Effector CD8-positive, alpha-beta T cell (primary cell): Measurements from ENCODE around the gene C1QTNF5.

Source experiments
- DNase-seq: peaks from one replicate; lab custom pipeline; 2025; lab: John Stamatoyannopoulos, UW

The C1QTNF5 gene

DNA sequence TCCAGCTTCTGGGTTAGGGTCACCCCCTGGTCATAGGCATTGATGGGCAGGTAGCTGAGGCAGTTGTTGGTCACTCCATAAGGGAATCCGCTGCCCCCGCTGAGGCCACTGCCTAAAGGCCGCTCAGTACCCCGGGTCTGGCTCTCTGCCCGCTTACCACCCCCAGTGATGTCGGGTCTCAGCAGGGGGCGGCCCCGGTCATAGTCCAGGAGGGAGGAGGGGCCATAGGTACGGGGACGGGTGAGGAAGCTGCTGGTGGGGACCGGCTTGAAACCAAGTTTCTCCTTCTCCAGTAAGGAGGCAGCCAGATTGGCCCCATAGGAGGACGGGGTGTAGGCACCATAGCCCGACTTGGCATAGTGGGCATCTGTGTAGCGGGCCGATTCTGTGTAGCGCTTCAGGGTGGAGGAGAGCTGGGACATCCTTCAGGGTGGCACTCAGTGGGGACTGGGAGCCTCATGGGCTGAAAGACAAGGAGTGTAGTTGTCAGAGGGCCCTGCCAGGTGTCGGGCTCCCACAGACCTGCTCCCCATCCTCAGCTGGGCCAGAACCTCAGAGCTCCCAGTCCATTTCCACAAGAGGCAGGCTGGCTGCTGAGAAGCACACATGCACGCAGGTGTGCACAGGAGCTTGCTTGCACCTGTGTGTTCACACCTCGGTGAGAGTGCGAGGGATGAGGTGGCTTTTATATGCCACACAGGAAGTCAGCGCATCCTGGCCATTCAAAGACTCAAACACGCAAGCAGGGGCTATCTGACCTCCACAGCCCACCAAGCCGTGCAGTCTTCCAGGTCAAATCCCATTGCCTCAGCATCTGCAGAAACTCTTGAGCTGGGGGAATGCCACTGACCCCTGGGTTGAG, 32.6 kb upstream of the C1QTNF5 start:
- no peak for DNase-seq

GRCh38 chr11:119372260-119373058, 31.8 kb upstream of the C1QTNF5 start:
- no peak for DNase-seq

DNA sequence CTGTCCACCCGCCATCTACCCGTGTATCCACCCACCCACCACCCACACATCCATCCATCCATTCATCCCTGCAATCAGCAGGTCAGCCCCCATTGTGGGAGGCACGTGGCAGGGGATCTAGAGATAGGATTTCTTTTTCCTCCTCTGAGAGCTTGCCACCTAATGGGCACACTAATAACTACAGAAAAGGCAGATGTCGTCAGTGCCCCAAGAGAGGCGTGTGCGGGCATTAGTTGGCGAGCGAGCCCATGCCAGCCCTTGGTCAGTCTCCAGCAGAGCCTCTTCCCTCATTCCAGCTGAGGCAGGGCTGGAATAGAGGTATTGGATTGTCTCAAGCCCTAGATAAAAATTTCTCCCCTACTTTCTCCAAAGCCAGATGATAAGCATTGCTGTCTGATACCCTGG, 31.1 kb upstream of the C1QTNF5 start:
- DNase-seq: no peak

- no peak for DNase-seq
These were observed 30.5 kb upstream of the C1QTNF5 start for GRCh38 chr11:119371067-119371601.

DNA sequence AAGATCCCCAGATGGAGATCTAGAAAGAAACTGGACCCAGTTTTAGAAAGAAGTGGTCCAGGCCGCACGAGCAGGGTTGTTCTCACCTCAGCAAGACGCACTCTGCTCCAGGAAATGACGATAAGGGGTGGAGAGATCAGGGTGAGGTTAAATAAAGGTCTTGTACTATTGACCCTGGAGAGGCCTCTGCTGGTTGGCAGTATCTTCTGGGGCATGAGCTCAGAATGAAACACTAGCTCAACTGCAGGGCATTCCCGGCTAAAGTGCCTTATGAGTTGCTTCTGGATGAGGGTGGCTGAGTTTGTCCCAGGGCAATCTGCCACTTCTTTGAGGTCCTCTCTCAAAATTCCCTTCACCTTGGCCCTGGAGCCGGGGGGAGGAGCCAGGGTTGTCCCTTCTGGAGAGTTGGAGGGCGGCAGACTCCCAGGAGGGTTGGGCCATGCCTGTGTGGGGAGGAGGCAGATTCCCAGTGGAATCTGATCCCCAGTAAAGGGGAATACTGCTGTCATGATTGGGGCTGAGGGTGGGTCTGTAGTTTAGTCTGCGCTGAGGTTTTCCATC, 29.9 kb upstream of the C1QTNF5 start:
- DNase-seq: no peak

DNA sequence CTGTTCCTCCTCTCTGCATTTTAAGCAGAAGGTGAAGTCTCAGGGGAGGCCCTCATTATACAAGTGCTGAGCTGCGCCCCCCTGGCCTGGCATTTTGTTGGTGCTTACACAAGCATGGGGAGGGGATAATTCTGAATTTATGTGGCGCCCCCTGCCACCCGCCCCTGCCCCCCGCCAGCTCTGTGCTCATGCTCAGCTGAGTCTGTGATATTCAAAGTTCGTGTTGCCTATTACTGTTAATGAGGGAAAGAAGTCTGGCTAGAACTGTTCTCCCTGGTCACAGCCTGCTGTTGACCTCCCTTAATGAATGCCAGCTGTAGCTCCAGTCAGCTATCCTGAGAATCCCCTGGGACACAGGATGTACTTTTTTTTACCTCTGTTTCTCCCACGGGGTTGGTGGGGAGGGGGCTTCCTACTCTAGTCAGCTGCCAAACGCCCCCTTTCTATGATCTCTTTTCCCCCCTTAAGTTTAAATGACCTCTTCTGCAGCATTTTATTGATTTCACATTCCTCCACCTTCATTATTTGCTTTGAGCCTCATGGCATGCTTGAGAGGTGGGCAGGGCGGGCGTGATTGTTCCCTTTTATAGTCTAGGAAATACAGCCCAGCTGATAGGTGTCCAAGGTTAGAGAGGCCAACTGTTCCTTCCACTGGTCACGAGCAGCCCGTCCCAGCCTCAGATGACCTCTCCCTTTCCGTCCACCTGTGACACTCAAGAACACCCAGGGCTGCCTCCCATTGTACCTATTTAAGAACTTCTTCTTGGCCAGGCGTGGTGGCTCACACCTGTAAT, 28.6 kb upstream of the C1QTNF5 start:
- no peak for DNase-seq

GRCh38 chr11:119368121-119369034, 27.7 kb upstream of the C1QTNF5 start:
- no peak for DNase-seq

- no peak for DNase-seq
These were observed 27.0 kb upstream of the C1QTNF5 start for GRCh38 chr11:119367661-119368120.

DNA sequence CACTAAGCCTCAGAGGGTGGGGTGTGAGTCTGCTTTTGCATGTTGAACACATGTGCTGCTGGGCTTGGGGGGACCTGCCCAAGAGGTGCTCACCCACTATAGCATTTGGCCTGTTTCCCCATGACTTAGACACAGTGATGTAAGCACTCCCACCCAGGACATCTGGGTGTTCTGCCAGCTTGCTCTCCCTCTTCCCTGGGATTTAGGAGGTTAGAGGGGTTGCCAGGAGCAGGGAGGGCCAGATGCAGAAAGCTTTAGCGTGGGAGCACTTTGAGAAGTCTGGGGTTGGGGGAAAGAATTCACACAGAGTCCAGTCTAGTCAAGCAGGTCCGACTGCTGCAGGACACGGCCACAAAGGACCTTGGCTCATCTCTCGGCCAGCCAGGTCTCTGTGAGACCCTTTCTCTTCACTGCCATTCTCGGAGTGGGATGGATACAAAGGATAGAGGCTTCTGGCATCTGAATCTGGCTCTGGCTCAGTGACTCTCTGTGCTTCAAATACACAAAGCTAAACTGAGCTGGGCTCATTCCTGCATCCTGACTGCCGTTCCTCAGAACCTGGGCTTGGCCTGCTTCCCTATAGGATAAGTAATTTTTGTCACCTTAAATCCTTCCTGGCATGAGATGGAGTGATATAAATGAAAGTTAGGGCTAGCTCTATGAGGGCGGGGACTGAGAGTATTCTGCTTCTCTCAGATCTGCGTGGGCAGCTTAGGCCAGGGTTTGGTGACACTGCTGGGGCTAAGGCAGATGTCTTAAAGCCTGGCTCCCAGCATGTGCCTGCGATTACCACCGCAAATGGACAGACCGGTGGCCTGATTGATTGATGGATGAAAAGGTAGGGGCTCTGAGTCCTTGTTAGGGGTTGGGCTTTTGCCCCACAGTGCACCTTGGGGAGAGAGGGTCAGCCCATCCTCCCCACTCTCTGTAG, 26.3 kb upstream of the C1QTNF5 start:
- DNase-seq: no peak

DNA sequence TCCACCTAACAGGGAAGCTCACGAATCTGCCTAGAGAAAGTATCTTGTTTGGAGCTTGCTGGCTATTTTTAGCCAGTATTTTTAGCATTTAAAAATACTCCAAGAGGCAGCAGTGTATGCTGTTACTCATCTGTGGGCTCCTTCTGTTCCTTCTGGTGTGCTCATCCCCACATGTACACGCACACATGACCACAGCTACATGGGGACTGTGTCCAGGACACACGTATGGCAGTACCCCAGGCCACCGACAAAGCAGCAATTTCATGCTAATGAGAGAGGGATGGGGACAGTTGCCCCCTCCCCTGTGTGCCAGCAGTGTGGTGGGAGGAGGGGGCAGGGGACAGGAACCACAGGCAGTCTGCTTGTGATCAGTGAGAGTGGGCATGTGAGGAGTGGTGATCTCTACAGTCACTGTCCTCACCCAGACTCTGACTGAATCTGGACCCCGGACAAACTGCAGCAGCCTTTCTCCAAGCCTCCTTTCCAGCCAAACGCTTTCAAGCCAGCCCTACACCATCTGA, 24.4 kb upstream of the C1QTNF5 start:
- no peak for DNase-seq

GRCh38 chr11:119363851-119364590, 23.3 kb upstream of the C1QTNF5 start:
- DNase-seq: peak; percentile 46

- DNase-seq: no peak
These were observed 22.6 kb upstream of the C1QTNF5 start for GRCh38 chr11:119363081-119363850.

DNA sequence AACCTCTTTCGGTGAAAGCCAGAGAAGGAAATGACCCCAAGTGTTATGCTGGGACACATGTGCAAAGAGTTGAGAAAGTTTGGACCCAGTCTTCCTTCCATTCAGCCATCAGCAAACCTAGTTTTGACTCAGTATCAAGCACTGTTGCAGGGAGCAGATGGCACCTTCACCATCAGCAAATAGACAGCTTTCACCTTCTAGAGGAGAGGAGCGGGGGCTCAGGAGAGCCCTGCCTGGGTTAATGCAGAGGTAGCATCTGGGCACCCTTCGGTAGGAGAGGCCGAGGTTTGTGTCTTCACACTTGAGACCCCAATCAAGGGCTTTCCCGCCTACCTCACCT, 22.0 kb upstream of the C1QTNF5 start:
- no peak for DNase-seq

- DNase-seq: no peak
These were observed 21.4 kb upstream of the C1QTNF5 start for GRCh38 chr11:119361941-119362725.

DNA sequence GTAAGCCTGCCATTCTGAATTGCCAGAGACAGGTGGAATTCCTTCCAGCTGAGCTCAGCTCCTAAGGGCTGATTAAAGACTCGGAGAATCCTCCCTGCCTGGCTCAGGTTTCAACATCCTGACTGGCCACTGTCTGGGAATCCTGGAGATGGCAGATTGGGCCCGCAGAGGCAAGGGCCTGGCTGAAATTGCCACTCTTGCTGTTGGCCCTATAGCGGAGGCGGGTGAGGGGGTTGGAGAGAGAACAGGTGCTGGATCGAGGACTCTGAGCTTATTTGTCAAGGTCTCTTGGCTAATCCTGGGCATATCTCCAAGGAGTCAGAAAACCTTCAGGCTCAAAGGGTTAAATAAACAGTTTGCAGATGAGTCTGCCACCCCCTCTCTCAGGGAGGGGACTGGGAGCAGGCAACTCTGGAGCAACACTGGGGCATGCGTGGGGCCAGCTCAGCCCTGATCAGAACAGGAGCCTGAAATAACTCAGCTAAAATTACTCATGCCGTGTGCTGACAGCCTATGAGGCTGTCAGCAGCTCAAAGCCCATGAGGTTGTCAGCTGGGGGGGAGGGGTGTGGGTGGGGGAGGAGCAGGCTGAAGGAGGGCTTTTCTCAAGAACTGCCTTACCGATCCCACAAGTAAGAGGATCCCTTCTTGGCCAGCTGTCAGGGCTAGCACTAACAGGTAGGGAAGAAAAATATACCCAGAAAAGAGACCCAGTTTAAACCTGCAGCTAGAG, 20.5 kb upstream of the C1QTNF5 start:
- no peak for DNase-seq
